Ovary (tissue), 9 donors: ENCODE data around the gene HAP1. TPM values are rescaled to one million over a fixed set of nuclear protein-coding genes. Genes with fewer than 3 reads are reported as not detected.
"Not testable (repeated sequence)": the region's sequence is repeated elsewhere in the genome, so short reads cannot be mapped to it uniquely, and the experiment has no call there.

Source experiments
- DNase-seq, 5 donors: peaks; one replicate each; pipeline ENCODE4 v3.0.0-alpha.2; 2019 to 2020
- H3K27ac ChIP-seq, 2 donors: fragments of 200-600 bp; one replicate each; pipeline versions ENCODE4 v1.5.1 to v1.8.0; 2019 to 2022
- H3K27me3 ChIP-seq: fragments of 200-600 bp; one replicate; pipeline ENCODE4 v1.8.0; 2022
- H3K36me3 ChIP-seq: fragments of 200-600 bp; sonication (generic); one replicate; pipeline ENCODE4 v1.5.1; 2019
- H3K4me1 ChIP-seq: one replicate; pipeline ENCODE4 v1.8.1; 2013; ENCODE audit warnings: mild to moderate bottlenecking, moderate library complexity; ENCODE audit not compliant: insufficient read depth
- H3K4me3 ChIP-seq: fragments of 200-600 bp; sonication (generic); one replicate; pipeline ENCODE4 v1.5.1; 2017
- H3K9me3 ChIP-seq, 2 donors: fragments of 200-600 bp in 1 of 2; sonication (generic) in 1 of 2; one replicate each; pipeline versions ENCODE4 v1.5.1 to v1.8.1; 2013 to 2019; ENCODE audit warnings: mild to moderate bottlenecking in 1 of 2, moderate library complexity in 1 of 2
- EP300 ChIP-seq: sonication (generic); formaldehyde crosslinking; IDR thresholded peaks from one replicate; pipeline ENCODE4 v1.6.1; 2017; ENCODE audit warnings: antibody characterized with exemption
- POLR2A ChIP-seq: fragments of 450-650 bp; IDR thresholded peaks from one replicate; pipeline ENCODE4 v1.6.1; 2017; ENCODE audit warnings: antibody characterized with exemption, mild to moderate bottlenecking, moderate library complexity
- WGBS, 3 donors: extraction: QIAGEN DNeasy Blood & Tissue Kit in 1 of 3; methylation state at CpG; one replicate each; pipeline versions ENCODE4 v1.1.5 to v1.1.7; 2013 to 2017; 5-methylcytosine and 5-hydroxymethylcytosine counted together
- intact Hi-C, 4 donors: fragments of 100-400 bp; cut with DNase I; formaldehyde crosslinking; loops; one replicate each; pipeline versions ENCODE4 v1.11.0 to v1.15.1; 2022 to 2023
- polyA plus RNA-seq, 2 donors: library from polyadenylated mRNA; stranded (reverse); fragments of 200-250 nt in 1 of 2; fragments of 350-450 nt in 1 of 2; fragmentation: Illumina TruSeq in 1 of 2; extraction: RNeasy Lipid Tissue Mini Kit (QIAGEN cat#74804) in 1 of 2; gene quantifications; one replicate each; pipeline ENCODE4 v1.2.3, GENCODE V29; 2013 to 2014
- total RNA-seq, 7 donors: library from RNA; depleted of rRNA in 2 of 7; stranded (reverse); fragments of >200 nt in 2 of 7; fragmentation: NEBNext Ultra II Directional in 3 of 7; extraction: Animal tissue kit (Norgen Biotek cat#: 25700) in 3 of 7; gene quantifications; one replicate each; pipeline versions ENCODE4 v1.1.0 to v1.2.4, GENCODE V29; 2016 to 2023
- TF ChIP-seq, protein P1 (sequence below), 3 donors: fragments of 450-650 bp in 2 of 3; fragments of 200-600 bp in 1 of 3; IDR thresholded peaks; one replicate each; pipeline versions ENCODE4 v1.5.1 to v1.8.0; 2016 to 2022; ENCODE audit warnings: antibody characterized with exemption in 3 of 3, mild to moderate bottlenecking in 1 of 3
- donor health status: DM: no; HTN: no; CAD: no; lungs with moderate emphysema.
- donor health status: DM: no; HTN: no; CAD: no.
- donor health status: Bipolar disorder and iron deficiency.
- donor health status: DM: yes; HTN: yes; CAD: no.
- donor health status: DM: no; HTN: no; CAD: no.
- donor health status: DM: yes; HTN: yes; CAD: no.

HAP1 gene
- total and polyA plus RNA-seq, 9 donors = 0.12 to 1.5 (median 0.56) TPM

DNA sequence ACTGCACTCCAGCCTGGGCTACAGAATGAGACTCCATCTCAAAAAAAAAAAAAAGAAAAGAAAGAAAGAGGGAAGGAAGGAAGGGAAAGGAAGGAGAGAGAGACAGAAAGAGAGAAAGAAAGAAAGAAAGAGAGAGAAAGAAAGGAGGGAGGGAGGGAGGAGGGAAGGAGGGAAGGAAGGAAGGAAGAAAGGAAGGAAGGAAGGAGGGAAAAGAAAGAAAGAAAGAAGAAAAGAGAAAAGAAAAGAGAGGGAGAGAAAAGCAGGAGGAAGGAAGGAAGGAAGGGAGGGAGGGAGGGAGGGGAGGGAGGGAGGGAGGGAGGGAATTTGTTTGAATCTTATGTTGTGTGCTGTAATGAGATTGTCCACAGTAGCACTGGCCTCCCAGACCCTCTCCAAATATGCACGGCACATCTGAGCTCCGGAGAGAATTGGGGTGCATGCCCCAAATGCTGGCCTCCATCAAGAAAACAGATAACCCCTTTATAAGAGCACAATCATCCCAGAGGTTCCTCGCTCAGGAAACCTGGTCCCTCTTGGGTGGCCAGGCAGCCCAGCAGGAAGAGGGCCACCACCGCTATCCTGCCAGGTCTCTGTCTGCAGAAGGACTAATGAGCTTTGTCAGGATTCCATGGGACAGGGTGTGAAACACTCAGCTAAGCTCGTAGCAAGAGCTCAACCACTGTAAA lies 54.6 kb downstream of the HAP1 start:
- 51 to 62% (median 55%) methylated on average over 5 of the region's 5 CpGs for WGBS, 3 donors
- DNase-seq = no peak
- Histone ChIP-seq H3K9me3 (no peaks in the 10 kb centered on the region), H3K27ac (no peak overlapping the region), H3K27me3 (no peaks in the 10 kb centered on the region), H3K4me3 (no peak overlapping the region), H3K4me1 (no peaks in the 10 kb centered on the region), H3K36me3 (no peaks in the 10 kb centered on the region)
- intact Hi-C loops = no loop called here
- TF ChIP-seq, protein P1, sequence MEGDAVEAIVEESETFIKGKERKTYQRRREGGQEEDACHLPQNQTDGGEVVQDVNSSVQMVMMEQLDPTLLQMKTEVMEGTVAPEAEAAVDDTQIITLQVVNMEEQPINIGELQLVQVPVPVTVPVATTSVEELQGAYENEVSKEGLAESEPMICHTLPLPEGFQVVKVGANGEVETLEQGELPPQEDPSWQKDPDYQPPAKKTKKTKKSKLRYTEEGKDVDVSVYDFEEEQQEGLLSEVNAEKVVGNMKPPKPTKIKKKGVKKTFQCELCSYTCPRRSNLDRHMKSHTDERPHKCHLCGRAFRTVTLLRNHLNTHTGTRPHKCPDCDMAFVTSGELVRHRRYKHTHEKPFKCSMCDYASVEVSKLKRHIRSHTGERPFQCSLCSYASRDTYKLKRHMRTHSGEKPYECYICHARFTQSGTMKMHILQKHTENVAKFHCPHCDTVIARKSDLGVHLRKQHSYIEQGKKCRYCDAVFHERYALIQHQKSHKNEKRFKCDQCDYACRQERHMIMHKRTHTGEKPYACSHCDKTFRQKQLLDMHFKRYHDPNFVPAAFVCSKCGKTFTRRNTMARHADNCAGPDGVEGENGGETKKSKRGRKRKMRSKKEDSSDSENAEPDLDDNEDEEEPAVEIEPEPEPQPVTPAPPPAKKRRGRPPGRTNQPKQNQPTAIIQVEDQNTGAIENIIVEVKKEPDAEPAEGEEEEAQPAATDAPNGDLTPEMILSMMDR (IDR thresholded peaks at IDR 0.05) = no peak
- TF ChIP-seq EP300 (no peak), POLR2A (no peak)

DNA sequence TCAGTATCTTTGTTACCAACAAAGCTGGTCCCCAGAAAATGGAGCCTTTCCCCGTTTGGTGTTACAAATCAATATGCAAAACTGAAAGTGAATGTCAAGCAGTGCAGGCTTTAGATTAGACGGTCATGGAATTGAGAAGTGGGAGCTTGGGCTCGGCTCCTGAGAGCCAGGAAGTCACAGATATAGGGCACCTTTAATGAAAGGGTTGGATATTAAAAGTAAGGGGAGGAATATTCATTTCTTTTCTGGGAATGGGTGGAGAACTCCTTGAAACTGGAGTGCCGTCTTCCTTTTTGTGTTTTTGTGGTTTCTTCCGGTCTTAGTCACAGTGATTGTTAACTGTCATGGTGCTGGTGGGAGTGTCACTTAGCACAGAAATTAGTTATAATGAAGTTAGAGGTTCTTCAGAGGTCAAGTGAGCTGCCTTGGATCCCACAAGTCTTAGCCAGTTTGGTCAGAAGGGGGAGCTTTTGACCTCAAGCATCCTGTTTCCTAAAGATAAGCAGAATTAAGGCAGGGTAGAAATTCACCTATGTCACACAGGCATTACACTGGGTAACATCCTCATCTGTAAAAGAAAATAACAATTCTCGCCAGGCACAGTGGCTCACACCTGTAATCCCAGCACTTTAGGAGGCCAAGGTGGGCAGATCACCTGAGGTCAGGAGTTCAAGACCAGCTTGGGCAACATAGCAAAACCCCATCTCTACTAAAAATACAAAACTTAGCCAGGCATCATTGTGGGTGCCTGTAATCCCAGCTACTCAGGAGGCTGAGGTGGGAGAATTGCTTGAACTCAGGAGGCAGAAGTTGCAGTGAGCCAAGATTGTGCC lies 55.3 kb downstream of the HAP1 start:
- no peaks in the 10 kb centered on the region for H3K9me3 ChIP-seq

DNA sequence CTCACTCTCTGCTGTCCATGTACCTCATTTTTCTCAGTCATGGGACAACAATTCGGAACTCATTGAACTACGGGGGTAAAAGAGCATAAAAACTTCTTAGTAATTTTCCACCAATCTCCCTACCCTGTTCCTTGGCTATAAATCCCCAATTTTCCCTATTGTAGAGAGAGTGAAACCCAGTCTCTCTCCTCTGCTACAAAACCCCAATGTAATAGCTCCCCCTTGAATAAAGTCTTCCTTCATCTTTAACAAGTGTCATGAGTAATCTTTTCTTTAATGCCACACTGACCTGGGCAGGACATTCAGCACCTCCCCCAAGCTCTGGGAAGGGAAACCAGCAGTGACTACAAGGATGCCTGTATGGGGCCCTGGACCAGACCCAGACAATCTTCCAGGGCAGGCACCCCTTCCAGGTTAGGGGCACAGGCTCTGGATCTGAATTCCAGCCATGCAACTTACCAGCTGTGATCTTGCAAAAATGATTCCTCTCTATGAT lies 56.0 kb downstream of the HAP1 start:
- intact Hi-C loops = no loop called here
- no peak overlapping the region for H3K4me3 ChIP-seq
- WGBS, 3 donors = 86 to 91% (median 90%) methylated on average over 2 of the region's 2 CpGs
- H3K9me3 ChIP-seq = no peaks in the 10 kb centered on the region
- no peaks in the 10 kb centered on the region for H3K27me3 ChIP-seq
- H3K36me3 ChIP-seq = no peaks in the 10 kb centered on the region
- H3K27ac ChIP-seq = no peak overlapping the region
- H3K4me1 ChIP-seq = no peaks in the 10 kb centered on the region
- no peak for DNase-seq
- no peak for TF ChIP-seq POLR2A
- no peak for TF ChIP-seq EP300
- TF ChIP-seq, protein P1 (IDR thresholded peaks at IDR 0.05) = no peak

More for the DNA sequence above, 55.3 kb downstream of the HAP1 start:
- Histone ChIP-seq H3K4me3 (no peak overlapping the region), H3K27ac (no peak overlapping the region), H3K36me3 (no peaks in the 10 kb centered on the region), H3K4me1 (no peaks in the 10 kb centered on the region), H3K27me3 (no peaks in the 10 kb centered on the region)
- 38 to 43% (median 38%) methylated on average over 6 of the region's 6 CpGs for WGBS, 3 donors
- DNase-seq = no peak
- TF ChIP-seq, protein P1 (IDR thresholded peaks at IDR 0.05) = no peak
- TF ChIP-seq EP300 = no peak
- TF ChIP-seq POLR2A = no peak
- intact Hi-C loops = no loop called here

DNA sequence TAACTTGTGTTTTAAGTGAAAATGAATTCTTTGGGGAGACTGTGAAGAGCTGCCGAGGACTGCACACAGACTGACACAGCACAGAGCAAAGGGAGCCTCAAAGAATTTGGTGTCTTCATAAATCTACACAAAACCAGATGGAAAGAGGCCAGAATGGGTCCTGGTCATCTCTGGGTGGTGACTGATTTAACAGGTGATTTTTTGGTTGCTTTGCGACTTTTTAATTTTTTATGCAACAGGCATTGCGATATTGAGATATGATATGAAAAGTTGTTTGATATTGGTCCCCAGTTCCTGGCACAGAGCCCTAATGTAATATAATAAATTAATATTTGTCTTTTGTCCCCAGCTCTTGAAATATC lies 58.4 kb downstream of the HAP1 start:
- intact Hi-C loops = no loop called here
- DNase-seq = no peak
- H3K4me3 ChIP-seq = no peak overlapping the region
- H3K27me3 ChIP-seq = no peaks in the 10 kb centered on the region
- H3K9me3 ChIP-seq = no peaks in the 10 kb centered on the region
- TF ChIP-seq, protein P1 (IDR thresholded peaks at IDR 0.05) = no peak
- no peak for TF ChIP-seq EP300
- no peak for TF ChIP-seq POLR2A
- H3K4me1 ChIP-seq = no peaks in the 10 kb centered on the region
- H3K27ac ChIP-seq = no peak overlapping the region
- no peaks in the 10 kb centered on the region for H3K36me3 ChIP-seq
- WGBS, 3 donors = 59 to 82% (median 69%) methylated on average over 3 of the region's 3 CpGs

DNA sequence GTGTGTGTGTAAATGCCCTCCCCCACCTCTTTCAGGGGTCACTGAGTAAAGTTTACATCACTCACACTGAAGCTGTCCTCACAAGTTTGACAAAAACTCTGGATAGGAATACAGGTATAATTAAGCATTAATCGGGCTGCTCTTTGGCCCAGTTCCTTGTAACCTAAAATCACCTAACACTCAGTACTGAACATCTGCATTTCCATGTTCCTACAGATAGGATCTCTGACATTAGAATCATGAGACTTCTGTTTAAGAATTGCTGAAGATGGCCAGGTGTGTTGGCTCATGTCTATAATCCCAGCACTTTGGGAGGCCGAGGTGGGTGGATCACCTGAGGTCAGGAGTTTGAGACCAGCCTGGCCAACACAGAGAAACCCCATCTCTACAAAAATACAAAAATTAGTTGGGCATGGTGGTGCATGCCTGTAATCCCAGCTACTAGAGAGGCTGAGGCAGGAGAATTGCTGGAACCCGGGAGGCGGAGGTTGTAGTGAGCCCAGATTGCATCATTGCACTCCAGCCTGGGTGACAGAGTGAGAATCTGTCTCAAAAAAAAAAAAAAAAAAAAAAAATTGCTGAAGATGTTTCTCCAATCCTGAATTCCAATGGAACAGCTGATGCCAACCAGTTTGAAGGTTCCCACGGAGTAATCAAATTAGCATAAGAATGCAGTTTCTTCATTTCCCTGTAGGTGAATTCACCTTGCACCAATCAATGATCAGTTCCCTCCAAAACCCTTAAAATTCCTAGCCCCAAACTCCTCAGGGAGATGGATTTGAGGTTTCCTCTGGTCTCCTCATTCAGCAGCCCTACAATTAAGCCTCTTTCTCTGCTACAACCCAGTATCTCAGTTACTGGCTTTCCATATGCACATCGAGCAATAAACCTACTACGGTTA lies 59.0 kb downstream of the HAP1 start:
- DNase-seq, H3K27me3 ChIP-seq, intact Hi-C loops, H3K9me3 ChIP-seq, H3K4me3 ChIP-seq, H3K27ac ChIP-seq, H3K36me3 ChIP-seq, H3K4me1 ChIP-seq: not testable (repeated sequence)
- 73 to 78% (median 78%) methylated on average over 7 of the region's 7 CpGs for WGBS, 3 donors
